T-helper 1 cell (primary cell): ENCODE data around the gene CAPN8.
A peak's percentile ranks its signal among the peaks of the same experiment; 100 is the strongest.

Experiments used
- DNase-seq, 5 donors: peaks; one replicate each; pipeline ENCODE4 v3.0.0-alpha.2; 2012 to 2020

The CAPN8 gene

DNA sequence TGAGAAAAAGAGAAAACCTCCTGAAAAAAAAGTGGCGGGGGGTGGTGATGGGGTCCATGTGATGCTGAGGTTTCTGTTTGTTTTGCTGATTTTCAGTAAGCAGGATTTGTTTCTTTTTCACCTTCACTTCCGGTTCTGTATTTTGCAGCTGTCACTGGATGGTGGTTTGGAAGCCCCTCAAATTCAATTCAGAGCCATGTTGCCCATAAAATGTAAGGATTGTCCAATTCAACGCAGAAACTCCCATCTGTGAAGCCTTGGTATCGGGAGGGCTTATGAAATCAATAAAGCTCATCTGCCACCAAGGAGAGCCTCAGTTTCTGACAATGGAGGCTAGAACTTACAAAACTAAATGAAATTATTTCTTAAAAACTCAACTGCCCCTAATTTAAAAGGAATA lies 12.1 kb downstream of the CAPN8 start:
- no peak for DNase-seq

DNA sequence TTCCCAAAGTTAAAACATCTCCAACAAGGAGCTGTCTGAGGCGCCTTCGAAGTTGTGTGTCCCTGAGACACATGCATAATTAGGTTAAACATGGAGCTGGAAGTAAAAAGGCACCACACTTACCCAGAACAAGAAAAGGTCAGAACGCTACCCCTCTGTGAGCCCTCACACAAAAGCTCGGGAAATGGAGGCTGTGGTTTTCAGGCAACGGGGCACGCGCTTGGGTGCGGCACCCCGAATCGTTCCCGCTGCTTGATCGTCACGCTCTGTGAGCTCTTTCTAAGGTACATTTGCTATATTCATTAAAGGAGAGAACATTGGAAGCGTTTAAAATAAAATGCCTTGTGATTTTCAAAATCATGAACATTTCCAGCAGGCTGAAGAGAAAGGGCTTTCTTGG lies 12.5 kb downstream of the CAPN8 start:
- no peak for DNase-seq

DNA sequence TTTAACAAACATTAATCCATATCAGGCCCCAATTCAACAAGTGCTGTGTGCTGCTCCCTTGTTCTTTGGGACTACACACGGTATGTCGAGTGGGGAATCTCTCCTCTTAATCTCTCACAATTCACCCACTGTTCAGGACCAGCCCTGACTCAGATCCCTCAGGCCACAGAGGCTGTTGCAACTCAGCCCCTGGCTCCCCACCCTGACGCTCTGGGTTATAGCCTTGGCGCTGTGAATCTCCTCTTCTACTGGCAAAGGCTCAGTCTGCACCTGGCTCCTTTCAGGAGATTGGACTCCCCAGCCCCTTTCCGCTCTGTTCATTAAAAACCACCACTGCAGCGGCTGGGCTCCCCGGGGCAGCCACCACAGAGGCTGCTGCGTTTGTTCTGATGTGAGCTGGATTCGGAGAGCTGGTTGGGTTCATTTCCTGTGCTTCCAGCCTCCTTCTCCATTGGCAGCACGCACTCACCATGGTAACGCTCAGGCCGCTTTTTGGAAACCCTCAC lies 13.0 kb downstream of the CAPN8 start:
- DNase-seq = no peak

GRCh38 chr1:223651291-223651991 lies 14.1 kb downstream of the CAPN8 start:
- DNase-seq = no peak

GRCh38 chr1:223650465-223650864 lies 15.0 kb downstream of the CAPN8 start:
- no peak for DNase-seq

- DNase-seq = no peak
Observed at GRCh38 chr1:223649222-223649621, 16.3 kb downstream of the CAPN8 start.

- no peak for DNase-seq
Observed at GRCh38 chr1:223647249-223647648, 18.3 kb downstream of the CAPN8 start.

DNA sequence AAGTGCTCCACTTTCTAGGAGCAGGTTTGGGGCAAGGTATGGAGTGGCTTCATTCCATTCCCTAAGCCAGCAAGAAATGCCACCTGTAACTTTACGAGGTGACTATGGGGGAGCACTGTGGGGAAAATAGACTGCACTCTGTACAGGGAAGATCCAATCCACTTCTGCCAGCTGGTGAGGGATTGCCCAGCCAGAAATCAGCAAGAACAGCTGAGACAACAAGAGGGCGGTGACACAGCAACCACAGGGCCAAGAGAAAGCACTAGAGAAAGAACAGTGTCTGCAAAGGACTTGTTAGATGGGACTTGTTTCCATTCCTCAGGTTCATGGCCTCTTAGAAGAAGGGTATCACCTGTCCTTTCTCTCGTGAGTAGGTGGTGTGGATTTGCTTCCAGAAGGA lies 19.6 kb downstream of the CAPN8 start:
- no peak for DNase-seq

DNA sequence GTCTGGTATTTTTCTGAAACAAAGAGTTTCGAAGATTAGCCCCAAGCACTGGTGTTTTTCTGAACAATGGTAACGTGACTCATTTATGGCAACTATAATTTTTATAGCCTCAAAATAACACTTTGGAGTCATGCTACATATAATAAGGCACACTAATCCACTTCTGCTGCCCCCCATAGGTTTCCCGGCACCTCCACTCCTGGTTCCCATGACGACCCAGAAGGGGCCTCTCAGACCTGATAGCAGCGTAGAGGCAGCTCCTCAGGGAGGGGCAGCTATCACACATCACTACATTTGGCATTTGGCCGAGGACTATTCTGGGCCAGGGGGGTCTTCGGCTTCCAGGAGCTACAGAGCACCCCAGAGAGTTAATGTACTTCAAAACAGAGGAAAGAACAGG lies 23.3 kb downstream of the CAPN8 start:
- DNase-seq = no peak

DNA sequence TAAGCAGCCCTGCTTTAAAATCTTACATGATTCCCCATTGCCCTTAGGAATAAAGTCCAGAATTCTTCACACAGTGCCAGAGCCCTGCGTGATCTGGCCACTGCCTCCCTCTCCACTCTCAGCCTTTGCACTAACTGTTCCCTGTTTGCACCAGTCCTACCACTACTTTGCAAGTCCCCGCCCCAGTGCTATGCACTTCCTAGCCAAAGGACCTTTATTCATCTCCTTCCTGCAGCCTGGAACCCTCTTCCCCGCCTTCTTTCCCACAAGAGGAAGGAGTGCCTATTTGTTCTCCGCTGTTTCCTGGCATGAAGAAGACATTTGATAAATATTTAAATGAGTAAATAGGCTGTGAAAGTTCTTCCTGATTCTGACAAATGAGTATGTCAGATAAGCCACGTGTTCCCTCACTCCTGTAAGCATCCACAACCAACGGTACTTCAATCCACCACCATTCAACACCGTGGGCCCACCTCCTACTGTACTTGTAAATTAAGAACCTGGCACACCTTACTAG lies 23.9 kb downstream of the CAPN8 start:
- no peak for DNase-seq

DNA sequence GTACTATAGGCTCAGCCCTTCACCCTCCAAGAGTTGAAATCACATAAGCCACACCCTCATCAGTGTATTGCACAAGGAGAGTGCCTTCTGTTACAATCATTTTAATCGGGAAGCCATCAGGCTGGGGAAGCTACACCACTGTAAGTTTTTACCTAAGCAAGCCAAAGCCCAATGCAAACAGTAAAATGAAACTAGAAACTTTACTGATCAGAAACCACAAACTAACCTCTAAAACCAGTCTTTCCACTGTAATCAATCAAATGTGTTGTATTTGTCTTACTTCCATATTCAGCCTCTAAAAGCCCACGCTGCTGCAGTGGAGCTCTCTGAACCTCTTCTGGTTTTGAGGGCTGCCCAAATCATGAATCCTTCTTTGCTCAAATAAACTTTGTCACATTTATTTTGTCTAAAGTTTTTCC lies 26.2 kb downstream of the CAPN8 start:
- DNase-seq = peak in 1 of 5 donors; percentile 28

GRCh38 chr1:223635236-223635635 lies 30.3 kb downstream of the CAPN8 start:
- no peak for DNase-seq

DNA sequence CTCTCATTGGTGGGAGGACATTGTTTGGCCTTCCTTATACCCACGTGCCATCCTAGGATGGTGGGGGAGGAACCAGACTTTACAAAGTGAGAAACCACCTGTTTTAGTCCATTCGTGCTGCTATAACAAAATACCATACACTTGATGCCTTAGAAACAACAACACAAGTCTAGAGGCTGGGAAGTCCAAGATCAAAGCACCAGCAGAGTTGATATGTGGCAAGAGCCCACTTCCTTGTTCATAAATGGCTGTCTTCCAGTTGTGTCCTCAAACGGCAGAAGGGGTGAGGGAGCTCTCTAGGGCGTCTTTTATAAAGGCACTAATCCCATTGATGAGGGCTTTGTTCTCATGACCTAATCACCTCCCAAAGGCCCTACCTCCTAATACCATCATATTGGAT lies 31.1 kb downstream of the CAPN8 start:
- no peak for DNase-seq

DNA sequence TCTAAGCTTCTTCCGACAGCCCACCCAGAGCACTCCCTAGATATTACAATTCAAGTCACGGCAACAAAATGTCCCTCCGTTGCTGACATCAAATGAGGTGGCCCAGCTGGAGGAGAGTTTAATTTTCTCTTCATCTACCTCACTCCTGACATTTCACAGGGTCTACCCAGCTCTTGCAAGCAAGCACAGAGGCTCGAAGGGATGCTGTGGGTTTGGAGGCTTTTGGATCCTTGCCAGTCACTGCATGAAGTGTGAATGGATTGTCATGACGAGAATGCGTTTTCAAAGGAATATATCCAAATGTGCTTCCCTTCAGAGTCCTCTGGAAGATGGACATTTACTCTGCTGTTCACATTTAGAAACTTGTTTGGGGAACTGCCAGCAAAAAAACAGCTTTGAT lies 33.5 kb downstream of the CAPN8 start:
- DNase-seq = no peak

GRCh38 chr1:223631473-223631872 lies 34.0 kb downstream of the CAPN8 start:
- no peak for DNase-seq

GRCh38 chr1:223629126-223629457 lies 36.4 kb downstream of the CAPN8 start:
- DNase-seq = no peak

DNA sequence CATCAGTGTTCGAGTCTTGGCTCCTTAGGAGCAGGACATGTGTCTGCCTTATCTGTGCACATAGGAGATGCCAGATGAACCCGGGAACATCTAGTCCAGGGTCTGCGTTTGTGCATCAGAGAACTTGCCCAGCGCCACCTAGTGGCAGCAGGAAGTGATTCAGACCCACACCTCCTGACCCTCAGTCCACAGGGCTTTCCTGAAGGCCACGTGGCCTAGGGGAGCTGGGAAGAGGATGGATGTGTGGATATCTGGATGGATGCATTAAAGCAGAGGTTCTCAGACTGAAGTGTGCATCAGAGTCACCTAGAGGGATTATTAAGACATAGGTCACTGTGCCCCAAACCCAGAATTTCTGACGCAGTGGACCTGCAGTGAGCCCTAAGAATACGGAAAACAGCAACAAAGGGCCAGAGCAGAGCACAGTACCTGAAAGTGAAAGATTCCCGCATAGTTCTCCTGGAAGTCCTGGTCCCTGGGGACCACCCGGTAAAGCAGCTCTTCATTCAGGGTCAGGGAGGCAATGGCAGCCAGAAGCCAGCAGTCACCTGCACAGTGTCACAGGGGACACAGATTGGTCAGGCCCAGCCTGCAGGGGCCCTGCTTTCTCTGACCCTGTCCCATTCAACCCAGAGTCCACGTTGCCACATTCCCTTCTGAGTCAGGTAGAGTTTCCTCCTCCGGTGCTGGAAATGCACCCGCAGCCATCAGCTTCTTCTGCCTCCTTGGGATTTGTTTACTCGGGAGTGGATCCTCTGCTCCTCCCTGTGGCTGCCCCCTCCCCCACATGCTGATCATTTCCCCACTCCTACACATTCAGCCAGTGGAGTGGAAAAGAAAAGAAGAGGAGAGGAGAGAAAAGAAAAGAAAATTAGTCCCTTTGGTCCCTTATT lies 37.0 kb downstream of the CAPN8 start:
- DNase-seq = peak in 3 of 5 donors; percentile 5 to 27 (median 20)

GRCh38 chr1:223622132-223622842 lies 43.2 kb downstream of the CAPN8 start:
- no peak for DNase-seq

GRCh38 chr1:223621312-223621734 lies 44.2 kb downstream of the CAPN8 start:
- peak in 1 of 5 donors; percentile 3 for DNase-seq

GRCh38 chr1:223620297-223620897 lies 45.1 kb downstream of the CAPN8 start:
- no peak for DNase-seq

DNA sequence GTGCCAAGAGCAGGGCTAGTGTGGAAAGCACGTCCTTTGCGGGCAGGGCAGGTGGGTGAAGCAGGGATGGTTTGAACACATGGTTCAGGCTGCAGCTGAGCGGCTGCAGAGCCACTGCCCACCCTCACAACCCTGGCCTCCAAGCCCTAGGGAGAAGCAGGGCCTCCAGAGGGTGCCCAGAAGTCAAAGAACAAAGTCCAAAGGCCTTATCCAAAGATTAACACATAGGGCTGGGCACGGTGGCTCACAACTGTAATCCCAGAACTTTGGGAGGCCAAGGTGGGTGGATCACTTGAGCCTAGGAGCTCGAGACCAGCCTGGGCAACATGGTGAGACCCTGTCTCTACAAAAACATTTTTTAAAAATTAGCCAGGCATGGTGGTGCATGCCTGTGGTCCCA lies 46.8 kb downstream of the CAPN8 start:
- no peak for DNase-seq

DNA sequence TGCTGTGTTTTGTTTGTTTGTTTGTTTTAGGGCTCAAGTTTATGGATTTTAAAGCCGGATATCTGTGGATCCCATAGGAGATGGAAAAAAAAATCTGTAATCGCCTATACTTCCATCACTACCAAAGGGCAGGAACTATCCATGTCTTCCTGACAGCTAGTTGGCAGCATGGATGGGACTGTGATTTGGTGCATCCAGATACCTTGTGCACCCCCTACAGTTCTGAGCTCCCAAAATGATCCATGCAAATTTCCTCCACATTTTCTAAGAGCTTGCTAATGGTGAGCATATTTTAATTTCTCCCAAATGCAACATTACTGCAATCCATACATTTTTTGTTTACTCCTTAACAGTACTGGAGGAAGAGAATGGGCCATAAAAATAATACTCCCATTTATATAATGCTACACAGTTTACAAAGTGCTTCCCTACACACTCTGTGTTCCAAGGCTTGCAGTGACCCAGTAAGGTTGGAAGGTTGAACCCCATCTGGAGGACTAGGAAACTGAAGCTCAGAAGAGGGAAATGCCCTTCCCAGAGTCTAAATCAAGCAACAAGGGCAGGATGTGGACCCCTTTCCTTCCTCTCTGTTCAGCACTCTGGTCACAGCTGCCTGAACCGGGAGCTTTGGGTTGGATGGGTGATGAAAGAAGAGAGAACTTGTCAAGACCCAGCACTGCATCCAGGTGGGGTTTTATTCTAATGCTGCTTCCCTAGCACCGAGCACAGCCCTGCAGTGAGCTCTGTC lies 48.0 kb downstream of the CAPN8 start:
- no peak for DNase-seq
